Retinal pigment epithelial cell (primary cell): Measurements from ENCODE around the gene ALDH3B1.

Source experiments
- DNase-seq: peaks from one replicate; pipeline ENCODE4 v3.0.0-alpha.2; 2010; ENCODE audit warnings: low read depth
- H3K4me3 ChIP-seq: 2 replicates; pipeline ENCODE4 v1.5.1; 2011; ENCODE audit warnings: mild to moderate bottlenecking, low read length, control low read depth, moderate library complexity
- TF ChIP-seq, protein P1 (sequence below): conservative IDR thresholded peaks from 2 replicates; pipeline ENCODE4 v1.5.1; 2011; ENCODE audit warnings: low read depth, low read length, control low read depth, inconsistent platforms

The ALDH3B1 gene

DNA sequence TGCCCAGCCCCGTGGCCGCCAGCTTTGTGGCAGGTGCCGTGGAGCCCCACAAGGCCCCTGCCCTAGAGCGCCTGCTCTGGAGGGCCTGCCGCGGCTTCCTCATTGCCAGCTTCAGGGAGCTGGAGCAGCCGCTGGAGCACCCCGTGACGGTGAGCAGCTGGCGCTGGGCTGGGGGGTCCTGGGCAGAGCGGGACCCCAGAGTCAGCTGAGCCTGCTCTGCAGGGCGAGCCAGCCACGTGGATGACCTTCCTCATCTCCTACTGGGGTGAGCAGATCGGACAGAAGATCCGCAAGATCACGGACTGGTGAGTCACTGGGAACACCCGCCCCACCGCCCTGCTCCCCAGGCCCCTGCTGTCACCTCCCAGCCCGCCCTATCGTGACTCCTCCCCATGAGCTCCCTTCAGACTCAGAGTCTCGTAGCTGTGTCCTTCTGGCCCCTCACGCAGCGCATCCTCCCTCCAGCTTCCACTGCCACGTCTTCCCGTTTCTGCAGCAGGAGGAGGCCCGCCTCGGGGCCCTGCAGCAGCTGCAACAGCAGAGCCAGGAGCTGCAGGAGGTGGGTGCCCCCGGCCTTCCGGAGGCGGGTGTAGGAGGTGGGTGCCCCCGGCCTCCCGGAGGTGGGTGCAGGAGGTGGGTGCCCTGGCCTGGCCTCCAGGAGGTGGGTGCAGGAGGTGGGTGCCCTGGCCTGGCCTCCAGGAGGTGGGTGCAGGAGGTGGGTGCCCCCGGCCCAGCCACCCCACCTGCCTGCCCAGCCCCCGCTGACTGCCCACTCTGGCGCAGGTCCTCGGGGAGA, 33.4 kb downstream of the ALDH3B1 start:
- TF ChIP-seq, protein P1, sequence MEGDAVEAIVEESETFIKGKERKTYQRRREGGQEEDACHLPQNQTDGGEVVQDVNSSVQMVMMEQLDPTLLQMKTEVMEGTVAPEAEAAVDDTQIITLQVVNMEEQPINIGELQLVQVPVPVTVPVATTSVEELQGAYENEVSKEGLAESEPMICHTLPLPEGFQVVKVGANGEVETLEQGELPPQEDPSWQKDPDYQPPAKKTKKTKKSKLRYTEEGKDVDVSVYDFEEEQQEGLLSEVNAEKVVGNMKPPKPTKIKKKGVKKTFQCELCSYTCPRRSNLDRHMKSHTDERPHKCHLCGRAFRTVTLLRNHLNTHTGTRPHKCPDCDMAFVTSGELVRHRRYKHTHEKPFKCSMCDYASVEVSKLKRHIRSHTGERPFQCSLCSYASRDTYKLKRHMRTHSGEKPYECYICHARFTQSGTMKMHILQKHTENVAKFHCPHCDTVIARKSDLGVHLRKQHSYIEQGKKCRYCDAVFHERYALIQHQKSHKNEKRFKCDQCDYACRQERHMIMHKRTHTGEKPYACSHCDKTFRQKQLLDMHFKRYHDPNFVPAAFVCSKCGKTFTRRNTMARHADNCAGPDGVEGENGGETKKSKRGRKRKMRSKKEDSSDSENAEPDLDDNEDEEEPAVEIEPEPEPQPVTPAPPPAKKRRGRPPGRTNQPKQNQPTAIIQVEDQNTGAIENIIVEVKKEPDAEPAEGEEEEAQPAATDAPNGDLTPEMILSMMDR: no peak
- DNase-seq: peak; percentile 53
- no peak overlapping the region for H3K4me3 ChIP-seq

DNA sequence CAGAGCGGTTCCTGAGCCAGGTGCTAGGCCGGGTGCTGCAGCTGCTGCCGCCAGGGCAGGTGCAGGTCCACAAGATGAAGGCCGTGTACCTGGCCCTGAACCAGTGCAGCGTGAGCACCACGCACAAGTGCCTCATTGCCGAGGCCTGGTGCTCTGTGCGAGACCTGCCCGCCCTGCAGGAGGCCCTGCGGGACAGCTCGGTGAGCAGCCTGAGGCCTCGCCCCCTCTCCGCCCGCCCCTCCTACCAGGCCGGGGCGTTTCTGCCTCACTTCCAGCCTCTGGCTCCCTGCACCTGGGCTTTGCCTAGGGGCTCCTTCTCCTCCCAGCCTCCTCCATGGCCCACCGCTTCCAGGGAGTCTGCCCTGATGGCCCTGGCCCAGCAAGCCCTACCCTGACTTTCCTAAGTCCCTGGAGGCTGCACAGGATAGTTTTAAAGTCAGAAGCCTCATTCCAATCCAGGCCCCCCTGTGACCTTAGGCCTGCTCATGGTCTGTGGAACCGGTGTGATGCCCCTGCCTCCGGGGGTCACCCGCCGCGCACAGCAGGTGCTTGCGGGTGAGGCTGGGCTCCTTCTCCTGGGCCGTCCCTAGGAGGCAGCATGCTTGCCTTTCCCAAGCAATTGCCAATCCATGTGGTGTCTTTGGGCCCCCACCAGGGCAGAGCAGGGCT, 34.2 kb downstream of the ALDH3B1 start:
- TF ChIP-seq, protein P1: peak; percentile 15
- no peak for DNase-seq
- H3K4me3 ChIP-seq: no peak overlapping the region

DNA sequence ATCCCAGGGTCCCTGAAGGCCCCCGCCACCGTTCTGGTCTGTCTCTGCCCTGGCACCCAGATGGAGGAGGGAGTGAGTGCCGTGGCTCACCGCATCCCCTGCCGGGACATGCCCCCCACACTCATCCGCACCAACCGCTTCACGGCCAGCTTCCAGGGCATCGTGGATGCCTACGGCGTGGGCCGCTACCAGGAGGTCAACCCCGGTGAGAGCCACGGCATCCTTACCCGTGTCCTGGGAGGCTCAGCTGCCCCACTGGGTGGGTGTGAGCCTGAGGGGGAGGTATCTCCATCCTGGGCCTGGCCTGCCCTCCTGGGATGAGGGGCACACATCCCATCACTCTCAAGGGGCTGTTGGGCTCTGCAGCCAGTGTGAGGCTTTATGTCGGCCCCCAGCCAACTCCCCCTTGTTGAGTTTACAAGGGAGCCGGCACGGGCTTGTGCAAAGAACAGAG, 34.8 kb downstream of the ALDH3B1 start:
- no peak overlapping the region for H3K4me3 ChIP-seq
- TF ChIP-seq, protein P1: no peak
- DNase-seq: no peak

DNA sequence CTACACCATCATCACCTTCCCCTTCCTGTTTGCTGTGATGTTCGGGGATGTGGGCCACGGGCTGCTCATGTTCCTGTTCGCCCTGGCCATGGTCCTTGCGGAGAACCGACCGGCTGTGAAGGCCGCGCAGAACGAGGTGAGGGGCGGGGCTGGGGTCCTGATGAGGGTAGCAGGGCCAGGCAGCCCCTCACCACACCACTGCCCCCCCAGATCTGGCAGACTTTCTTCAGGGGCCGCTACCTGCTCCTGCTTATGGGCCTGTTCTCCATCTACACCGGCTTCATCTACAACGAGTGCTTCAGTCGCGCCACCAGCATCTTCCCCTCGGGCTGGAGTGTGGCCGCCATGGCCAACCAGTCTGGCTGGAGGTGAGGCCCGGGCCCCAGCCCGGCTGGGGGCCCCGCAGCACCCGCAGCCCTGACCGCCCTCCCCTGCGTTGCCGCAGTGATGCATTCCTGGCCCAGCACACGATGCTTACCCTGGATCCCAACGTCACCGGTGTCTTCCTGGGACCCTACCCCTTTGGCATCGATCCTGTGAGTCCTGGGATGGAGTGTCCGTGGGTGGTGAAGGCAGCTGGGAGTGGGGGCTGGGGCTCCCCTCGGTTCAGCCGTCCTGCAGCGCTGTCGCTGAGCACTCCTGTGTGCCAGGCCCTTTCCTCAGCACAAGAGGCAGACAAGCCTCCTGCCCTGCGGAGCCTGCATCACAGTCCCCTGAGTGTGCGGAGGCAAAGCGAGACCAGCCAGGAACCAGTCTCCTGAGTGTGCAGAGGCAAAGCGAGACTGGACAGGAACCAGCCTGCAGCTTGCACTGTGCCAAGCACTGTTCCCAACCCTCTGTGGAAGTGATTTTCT, 37.5 kb downstream of the ALDH3B1 start:
- TF ChIP-seq, protein P1: no peak
- DNase-seq: no peak
- no peak overlapping the region for H3K4me3 ChIP-seq

DNA sequence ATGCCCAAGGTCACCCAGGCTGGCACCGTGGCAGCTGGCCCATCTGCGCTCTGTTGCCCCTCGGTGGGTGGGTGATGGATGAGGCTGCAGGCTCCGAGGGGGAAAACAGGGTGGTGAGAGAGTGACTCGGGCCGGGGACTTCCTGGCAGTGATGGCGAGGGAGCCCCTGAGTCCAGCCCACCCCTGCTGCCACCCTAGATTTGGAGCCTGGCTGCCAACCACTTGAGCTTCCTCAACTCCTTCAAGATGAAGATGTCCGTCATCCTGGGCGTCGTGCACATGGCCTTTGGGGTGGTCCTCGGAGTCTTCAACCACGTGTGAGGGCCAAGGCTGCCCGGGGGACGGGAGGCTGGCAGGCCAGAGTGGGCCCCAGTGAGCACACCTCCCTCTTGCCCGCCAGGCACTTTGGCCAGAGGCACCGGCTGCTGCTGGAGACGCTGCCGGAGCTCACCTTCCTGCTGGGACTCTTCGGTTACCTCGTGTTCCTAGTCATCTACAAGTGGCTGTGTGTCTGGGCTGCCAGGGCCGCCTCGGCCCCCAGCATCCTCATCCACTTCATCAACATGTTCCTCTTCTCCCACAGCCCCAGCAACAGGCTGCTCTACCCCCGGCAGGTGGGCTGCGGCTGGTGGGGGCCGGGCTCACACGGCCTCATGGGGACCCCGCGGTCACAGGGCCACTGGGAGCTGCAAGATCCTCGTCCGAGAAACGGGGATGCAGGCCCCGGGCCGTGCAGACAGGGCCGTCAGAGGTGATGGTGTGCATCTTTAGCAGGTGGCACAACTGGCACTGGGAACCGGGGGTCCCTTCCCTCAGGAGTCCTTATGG, 38.8 kb downstream of the ALDH3B1 start:
- TF ChIP-seq, protein P1: no peak
- no peak for DNase-seq
- H3K4me3 ChIP-seq: no peak overlapping the region

DNA sequence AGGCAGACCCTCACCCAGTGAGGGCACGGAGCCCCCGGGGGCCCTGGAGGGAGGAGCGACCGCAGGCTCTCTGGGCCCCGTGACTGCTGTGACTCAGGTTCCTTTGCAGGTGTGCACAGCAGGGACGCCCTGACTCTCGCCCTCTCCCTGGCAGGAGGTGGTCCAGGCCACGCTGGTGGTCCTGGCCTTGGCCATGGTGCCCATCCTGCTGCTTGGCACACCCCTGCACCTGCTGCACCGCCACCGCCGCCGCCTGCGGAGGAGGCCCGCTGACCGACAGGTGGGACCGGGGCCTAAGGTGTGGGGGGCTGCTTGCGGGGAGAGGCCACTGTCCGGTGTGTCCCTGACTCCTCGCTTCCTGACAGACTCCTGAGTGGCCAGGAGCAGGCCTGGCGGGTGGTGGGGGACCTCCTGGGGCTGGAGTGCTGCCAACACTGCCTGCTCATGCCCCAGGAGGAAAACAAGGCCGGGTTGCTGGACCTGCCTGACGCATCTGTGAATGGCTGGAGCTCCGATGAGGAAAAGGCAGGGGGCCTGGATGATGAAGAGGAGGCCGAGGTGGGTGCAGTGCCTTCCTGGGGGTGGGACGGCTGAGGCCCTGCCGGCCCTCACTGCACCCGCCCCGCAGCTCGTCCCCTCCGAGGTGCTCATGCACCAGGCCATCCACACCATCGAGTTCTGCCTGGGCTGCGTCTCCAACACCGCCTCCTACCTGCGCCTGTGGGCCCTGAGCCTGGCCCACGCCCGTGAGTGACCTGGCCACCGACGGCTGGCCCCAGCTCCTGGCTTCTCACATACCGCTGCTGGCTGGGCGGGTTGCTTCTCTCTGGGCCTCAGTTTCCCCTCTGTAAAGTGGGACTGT, 39.6 kb downstream of the ALDH3B1 start:
- TF ChIP-seq, protein P1: no peak
- no peak overlapping the region for H3K4me3 ChIP-seq
- no peak for DNase-seq
